ENCODE data around the gene SYCP2.
"Not testable (repeated sequence)": the region's sequence is repeated elsewhere in the genome, so short reads cannot be mapped to it uniquely, and the experiment has no call there.

Gene SYCP2

GRCh38 chr20:59895908-59896307, 37.5 kb downstream of the SYCP2 start:
- DNase-seq (ENCODE audit: low read depth): no peak

GRCh38 chr20:59891581-59891980, 41.9 kb downstream of the SYCP2 start:
- DNase-seq (ENCODE audit: low read depth): no peak

GRCh38 chr20:59890035-59890434, 43.4 kb downstream of the SYCP2 start:
- not testable (repeated sequence) for DNase-seq (ENCODE audit: low read depth)

- no peak for DNase-seq (ENCODE audit: low read depth)
Measured at GRCh38 chr20:59888050-59888449, 45.4 kb downstream of the SYCP2 start.

- no peak for DNase-seq (ENCODE audit: low read depth)
Measured at GRCh38 chr20:59884494-59884893, 48.9 kb downstream of the SYCP2 start.

GRCh38 chr20:59880198-59880597, 53.2 kb downstream of the SYCP2 start:
- DNase-seq (ENCODE audit: low read depth): no peak

GRCh38 chr20:59873409-59873808, 60.0 kb downstream of the SYCP2 start:
- DNase-seq (ENCODE audit: low read depth): no peak

GRCh38 chr20:59871096-59871495, 62.3 kb downstream of the SYCP2 start:
- no peak for DNase-seq (ENCODE audit: low read depth)

GRCh38 chr20:59866338-59866737, 67.1 kb downstream of the SYCP2 start:
- DNase-seq (ENCODE audit: low read depth): no peak

GRCh38 chr20:59864726-59865125, 68.7 kb downstream of the SYCP2 start:
- no peak for DNase-seq (ENCODE audit: low read depth)

GRCh38 chr20:59863058-59863457, 70.4 kb downstream of the SYCP2 start:
- DNase-seq (ENCODE audit: low read depth): no peak

- DNase-seq (ENCODE audit: low read depth): no peak
Measured at GRCh38 chr20:59861401-59861800, 72.0 kb downstream of the SYCP2 start.

- DNase-seq (ENCODE audit: low read depth): no peak
Measured at GRCh38 chr20:59858425-59858824, 75.0 kb downstream of the SYCP2 start.

- DNase-seq (ENCODE audit: low read depth): no peak
Measured at GRCh38 chr20:59857966-59858365, 75.5 kb downstream of the SYCP2 start.

GRCh38 chr20:59856941-59857340, 76.5 kb downstream of the SYCP2 start:
- DNase-seq (ENCODE audit: low read depth): not testable (repeated sequence)

- not testable (repeated sequence) for DNase-seq (ENCODE audit: low read depth)
Measured at GRCh38 chr20:59856526-59856925, 76.9 kb downstream of the SYCP2 start.

GRCh38 chr20:59850018-59850641, 83.3 kb downstream of the SYCP2 start:
- DNase-seq (ENCODE audit: low read depth): no peak

GRCh38 chr20:59848182-59848581, 85.3 kb downstream of the SYCP2 start:
- DNase-seq (ENCODE audit: low read depth): no peak

- DNase-seq (ENCODE audit: low read depth): no peak
Measured at GRCh38 chr20:59845472-59845871, 88.0 kb downstream of the SYCP2 start.

GRCh38 chr20:59839400-59839799, 94.0 kb downstream of the SYCP2 start:
- no peak for DNase-seq (ENCODE audit: low read depth)

GRCh38 chr20:59837623-59838394, 95.6 kb downstream of the SYCP2 start:
- DNase-seq (ENCODE audit: low read depth): no peak

- DNase-seq (ENCODE audit: low read depth): no peak
Measured at GRCh38 chr20:59836767-59837166, 96.7 kb downstream of the SYCP2 start.

GRCh38 chr20:59835448-59836395, 97.7 kb downstream of the SYCP2 start:
- DNase-seq (ENCODE audit: low read depth): no peak

All from activated gamma-delta T cell treated with anti-CD3 and anti-CD28 coated beads, Interleukin-2, amount 50 U/mL, for 16 hours (primary cell).